T-helper 1 cell (primary cell): Measurements from ENCODE around the gene ANAPC10.
A peak's percentile ranks its signal among the peaks of the same experiment; 100 is the strongest.

Source experiments
- DNase-seq, 5 donors: peaks; one replicate each; pipeline ENCODE4 v3.0.0-alpha.2; 2012 to 2020
- total RNA-seq, 4 donors: gene quantifications; one replicate each; lab custom pipeline; 2026; lab: John Stamatoyannopoulos, UW

ANAPC10 gene
- total RNA-seq, result 1.9 to 4.4 (median 2.8) reads per million in 4 donors

- peak; percentile 84 to 97 (median 93) for DNase-seq
Observed at GRCh38 chr4:145097821-145098674, at the start of gene ANAPC10, which contains the start of gene ABCE1. Gene ANAPC10 (minus strand): TSS chr4:145098196. CDS start chr4:145096099, 2,097 bp downstream. Gene ABCE1 (plus strand): TSS chr4:145098311. CDS start chr4:145104413, 6,102 bp downstream.

- peak in 1 of 5 donors; percentile 8 for DNase-seq
Observed at GRCh38 chr4:145136219-145136618, 38.2 kb upstream of the ANAPC10 start.

GRCh38 chr4:145132511-145133098 lies 34.6 kb upstream of the ANAPC10 start:
- DNase-seq, result peak in 1 of 5 donors; percentile 23

- no peak for DNase-seq
Observed at GRCh38 chr4:145131848-145132247, 33.9 kb upstream of the ANAPC10 start.

GRCh38 chr4:145130788-145131399 lies 32.9 kb upstream of the ANAPC10 start:
- peak in 1 of 5 donors; percentile 68 for DNase-seq

GRCh38 chr4:145130130-145130529 lies 32.1 kb upstream of the ANAPC10 start:
- no peak for DNase-seq

- DNase-seq, result no peak
Observed at GRCh38 chr4:145125396-145125795, 27.4 kb upstream of the ANAPC10 start.

- DNase-seq, result no peak
Observed at GRCh38 chr4:145108128-145108527, 10.1 kb upstream of the ANAPC10 start.

GRCh38 chr4:145107126-145107525 lies 9.1 kb upstream of the ANAPC10 start:
- no peak for DNase-seq

GRCh38 chr4:145103496-145103895 lies 5.5 kb upstream of the ANAPC10 start:
- no peak for DNase-seq

- DNase-seq, result no peak
Observed at GRCh38 chr4:145102619-145103018, 4.6 kb upstream of the ANAPC10 start.

GRCh38 chr4:145101091-145101490 lies 3.1 kb upstream of the ANAPC10 start:
- DNase-seq, result no peak

- DNase-seq, result no peak
Observed at GRCh38 chr4:145099653-145100052, 1.7 kb upstream of the ANAPC10 start.

- peak in 3 of 5 donors; percentile 15 to 60 (median 28) for DNase-seq
Observed at GRCh38 chr4:145098675-145099037, 660 bp upstream of the ANAPC10 start.

- peak in 1 of 5 donors; percentile 12 for DNase-seq
Observed at GRCh38 chr4:145097331-145097820, 620 bp downstream of the ANAPC10 start.

GRCh38 chr4:145093638-145094037 lies 4.4 kb downstream of the ANAPC10 start:
- no peak for DNase-seq

- no peak for DNase-seq
Observed at GRCh38 chr4:145090380-145090779, 7.6 kb downstream of the ANAPC10 start.

- no peak for DNase-seq
Observed at GRCh38 chr4:145083891-145084605, 13.9 kb downstream of the ANAPC10 start.

GRCh38 chr4:145081756-145082155 lies 16.2 kb downstream of the ANAPC10 start:
- no peak for DNase-seq

GRCh38 chr4:145076469-145076855 lies 21.5 kb downstream of the ANAPC10 start:
- no peak for DNase-seq

GRCh38 chr4:145075742-145076468 lies 22.1 kb downstream of the ANAPC10 start:
- DNase-seq, result no peak

GRCh38 chr4:145071560-145071959 lies 26.4 kb downstream of the ANAPC10 start:
- DNase-seq, result no peak
